H1 (cell line): ENCODE results near the gene EFCAB6. TPM values are rescaled to one million over a fixed set of nuclear protein-coding genes. Genes with fewer than 3 reads are reported as not detected.

Source experiments
- CTCF ChIA-PET: fragments of 300-600 bp; sonication (Branson Sonifier 250); formaldehyde crosslinking; loops from one replicate; lab custom pipeline; 2021; ENCODE audit not compliant: partially characterized antibody; lab: Charles Lee
- POLR2A ChIA-PET: fragments of 300-600 bp; sonication (Branson Sonifier 250); formaldehyde crosslinking; loops from one replicate; lab custom pipeline; 2021; ENCODE audit warnings: inconsistent platforms; ENCODE audit not compliant: partially characterized antibody; lab: Charles Lee
- DNase-seq, 2 experiments: peaks; one replicate each; pipeline versions ENCODE4 v3.0.0 to v3.0.0-alpha.2; 2010 to 2022; ENCODE audit warnings: low spot score in 2 of 2, low read depth in 1 of 2, mixed read lengths in 1 of 2
- FAIRE-seq: peaks from 2 replicates; lab custom pipeline; 2011; peaks lifted over from hg19 to GRCh38; lab: Jason Lieb, UNC
- H2AFZ ChIP-seq: 2 replicates; pipeline ENCODE4 v1.8.1; 2012; ENCODE audit warnings: low read length, inconsistent platforms
- H2AK5ac ChIP-seq: 2 replicates; pipeline ENCODE4 v1.6.1; 2013; ENCODE audit warnings: low read depth, low read length
- H2BK120ac ChIP-seq: replicated peaks from 2 replicates; pipeline ENCODE3; 2013; ENCODE audit warnings: low read depth, low read length, inconsistent platforms
- H2BK12ac ChIP-seq: 2 replicates; pipeline ENCODE4 v1.6.1; 2013; ENCODE audit warnings: low read depth, low read length
- H2BK15ac ChIP-seq: 2 replicates; pipeline ENCODE4 v1.6.1; 2013; ENCODE audit warnings: low read length
- H2BK20ac ChIP-seq: 2 replicates; pipeline ENCODE4 v1.6.1; 2013; ENCODE audit warnings: low read length
- H2BK5ac ChIP-seq: 2 replicates; pipeline ENCODE4 v1.6.1; 2013; ENCODE audit warnings: low read depth, low read length
- H3K14ac ChIP-seq: 2 replicates; pipeline ENCODE4 v1.6.1; 2013; ENCODE audit warnings: inconsistent platforms; ENCODE audit not compliant: insufficient read length
- H3K18ac ChIP-seq: 2 replicates; pipeline ENCODE4 v1.6.1; 2013; ENCODE audit warnings: low read length; ENCODE audit errors: extremely low read depth
- H3K23ac ChIP-seq: 2 replicates; pipeline ENCODE4 v1.6.1; 2013; ENCODE audit warnings: inconsistent platforms; ENCODE audit not compliant: insufficient read length
- H3K23me2 ChIP-seq: 2 replicates; pipeline ENCODE4 v1.6.1; 2013; ENCODE audit warnings: low read depth, low read length
- H3K27ac ChIP-seq: 2 replicates; pipeline ENCODE4 v1.6.1; 2011; ENCODE audit warnings: low read depth, low read length, inconsistent platforms
- H3K27me3 ChIP-seq, 4 experiments: replicated peaks in 1 of 4; 1 replicate in 1 of 4; 2 replicates in 3 of 4; pipeline versions ENCODE4 v1.6.1 to v1.8.1; 2011 to 2013; ENCODE audit warnings: low read length in 3 of 4, mild to moderate bottlenecking in 3 of 4, inconsistent platforms in 2 of 4, mixed read lengths in 2 of 4, moderate library complexity in 1 of 4; ENCODE audit not compliant: control insufficient read depth in 3 of 4, insufficient read depth in 3 of 4; ENCODE audit errors: extremely low read depth in 1 of 4
- H3K36me3 ChIP-seq, 4 experiments: 2 replicates each; pipeline versions ENCODE4 v1.6.1 to v1.8.1; 2011 to 2013; ENCODE audit warnings: mild to moderate bottlenecking in 4 of 4, low read length in 3 of 4, moderate library complexity in 2 of 4, control low read depth in 1 of 4, inconsistent platforms in 1 of 4; ENCODE audit not compliant: insufficient read depth in 4 of 4, control insufficient read depth in 2 of 4
- H3K4ac ChIP-seq: replicated peaks from 2 replicates; pipeline ENCODE3; 2013; ENCODE audit warnings: low read length, low read depth, mixed read lengths, inconsistent platforms; ENCODE audit not compliant: insufficient read length
- H3K4me1 ChIP-seq, 4 experiments: replicated peaks in 1 of 4; 1 replicate in 1 of 4; 2 replicates in 3 of 4; pipeline versions ENCODE4 v1.6.1 to v1.8.1; 2011 to 2013; ENCODE audit warnings: low read length in 3 of 4, inconsistent platforms in 2 of 4, mixed read lengths in 1 of 4; ENCODE audit not compliant: insufficient read depth in 4 of 4, control insufficient read depth in 3 of 4
- H3K4me2 ChIP-seq, 2 experiments: 2 replicates each; pipeline versions ENCODE4 v1.6.1 to v1.8.1; 2011 to 2013; ENCODE audit warnings: low read depth in 2 of 2, low read length in 2 of 2, control low read depth in 1 of 2, inconsistent platforms in 1 of 2, mild to moderate bottlenecking in 1 of 2; ENCODE audit not compliant: insufficient read depth in 1 of 2
- H3K4me3 ChIP-seq, 4 experiments: fragments of 200-600, 300-600 bp in 1 of 4; sonication (generic), shearing (Covaris generic), sonication (Bioruptor Twin) in 1 of 4; 2 replicates each; pipeline versions ENCODE4 v1.5.1 to v1.8.1; 2011 to 2016; ENCODE audit warnings: low read length in 4 of 4, low read depth in 3 of 4, control low read depth in 2 of 4, inconsistent platforms in 2 of 4, mild to moderate bottlenecking in 2 of 4, mixed read lengths in 1 of 4, moderate library complexity in 1 of 4; ENCODE audit not compliant: insufficient read depth in 2 of 4; ENCODE audit errors: extremely low read depth in 1 of 4
- H3K56ac ChIP-seq: replicated peaks from 2 replicates; pipeline ENCODE3; 2013; ENCODE audit warnings: low read depth, mild to moderate bottlenecking, mixed read lengths, low read length, inconsistent platforms; ENCODE audit not compliant: insufficient read length
- H3K79me1 ChIP-seq: 2 replicates; pipeline ENCODE4 v1.6.1; 2013; ENCODE audit warnings: low read depth, low read length, control low read depth
- H3K79me2 ChIP-seq, 2 experiments: 2 replicates each; pipeline versions ENCODE4 v1.6.1 to v1.8.1; 2012 to 2013; ENCODE audit warnings: low read length in 2 of 2, mild to moderate bottlenecking in 2 of 2, inconsistent platforms in 1 of 2; ENCODE audit not compliant: insufficient read depth in 2 of 2, control insufficient read depth in 1 of 2
- H3K9ac ChIP-seq, 4 experiments: replicated peaks in 1 of 4; 1 replicate in 1 of 4; 2 replicates in 3 of 4; pipeline versions ENCODE4 v1.6.1 to v1.8.1; 2011 to 2013; ENCODE audit warnings: low read depth in 3 of 4, low read length in 3 of 4, control low read depth in 2 of 4, mild to moderate bottlenecking in 2 of 4, moderate library complexity in 2 of 4, inconsistent platforms in 1 of 4; ENCODE audit errors: extremely low read depth in 1 of 4
- H3K9me3 ChIP-seq, 2 experiments: 2 replicates each; pipeline versions ENCODE4 v1.6.1 to v1.8.1; 2012 to 2013; ENCODE audit warnings: mild to moderate bottlenecking in 2 of 2, moderate library complexity in 2 of 2, control low read depth in 1 of 2, inconsistent platforms in 1 of 2, low read depth in 1 of 2, low read length in 1 of 2, mixed read lengths in 1 of 2; ENCODE audit not compliant: insufficient read depth in 2 of 2
- H4K20me1 ChIP-seq, 2 experiments: replicated peaks in 1 of 2; 2 replicates each; pipeline versions ENCODE3 to v1.8.1; 2011 to 2013; ENCODE audit warnings: inconsistent platforms in 2 of 2, low read length in 2 of 2, mild to moderate bottlenecking in 1 of 2; ENCODE audit not compliant: insufficient read depth in 2 of 2, control insufficient read depth in 1 of 2
- H4K5ac ChIP-seq: 2 replicates; pipeline ENCODE4 v1.6.1; 2013; ENCODE audit warnings: low read length, low read depth, mixed read lengths, inconsistent platforms; ENCODE audit not compliant: insufficient read length
- H4K8ac ChIP-seq: 2 replicates; pipeline ENCODE4 v1.8.0; 2013; ENCODE audit warnings: mild to moderate bottlenecking, moderate library complexity, low read length, inconsistent platforms; ENCODE audit not compliant: insufficient read depth; ENCODE audit errors: extremely low read depth
- H4K91ac ChIP-seq: replicated peaks from 2 replicates; pipeline ENCODE3; 2013; ENCODE audit warnings: low read length, mixed read lengths, inconsistent platforms; ENCODE audit not compliant: insufficient read length
- CTCF ChIP-seq, 3 experiments: IDR thresholded peaks; 1 replicate in 2 of 3; 2 replicates in 1 of 3; pipeline versions ENCODE4 v1.5.1 to v1.6.1; 2011; ENCODE audit warnings: low read length in 3 of 3, mild to moderate bottlenecking in 3 of 3, inconsistent platforms in 2 of 3, low read depth in 1 of 3, moderate library complexity in 1 of 3; ENCODE audit not compliant: insufficient read depth in 1 of 3; ENCODE audit errors: control extremely low read depth in 1 of 3
- EP300 ChIP-seq, 2 experiments: IDR thresholded peaks; 1 replicate in 1 of 2; 2 replicates in 1 of 2; pipeline ENCODE4 v1.6.1; 2011 to 2012; ENCODE audit warnings: low read depth in 2 of 2, low read length in 2 of 2, mild to moderate bottlenecking in 2 of 2, borderline replicate concordance in 1 of 2, inconsistent platforms in 1 of 2, moderate library complexity in 1 of 2
- KDM1A ChIP-seq: fragments of 200-600, 300-600 bp; sonication (generic); IDR thresholded peaks from 2 replicates; pipeline ENCODE4 v1.7.1; 2016; ENCODE audit warnings: mild to moderate bottlenecking, low read length, borderline replicate concordance
- PHF8 ChIP-seq: fragments of 200-600 bp; sonication (generic); conservative IDR thresholded peaks from 2 replicates; pipeline ENCODE4 v1.7.1; 2012; ENCODE audit warnings: low read depth, mild to moderate bottlenecking, inconsistent platforms, low read length, moderate library complexity
- POU5F1 ChIP-seq: IDR thresholded peaks from 2 replicates; pipeline ENCODE4 v1.6.1; 2011; ENCODE audit warnings: low read depth, mild to moderate bottlenecking, low read length, moderate library complexity
- RFX5 ChIP-seq: IDR thresholded peaks from 2 replicates; pipeline ENCODE4 v1.6.1; 2011; ENCODE audit warnings: low read depth, low read length, improper control_type of control experiment, borderline replicate concordance
- SUZ12 ChIP-seq: fragments of 200-600 bp; sonication (generic); IDR thresholded peaks from 2 replicates; pipeline ENCODE4 v1.6.1; 2012; ENCODE audit warnings: mild to moderate bottlenecking, inconsistent platforms, low read length, moderate library complexity, mixed read lengths
- TAF7 ChIP-seq: optimal IDR thresholded peaks from 2 replicates; pipeline ENCODE3; 2011; ENCODE audit warnings: low read depth, mild to moderate bottlenecking, inconsistent platforms, low read length, moderate library complexity, borderline replicate concordance
- TCF12 ChIP-seq: IDR thresholded peaks from 2 replicates; pipeline ENCODE4 v1.6.1; 2011; ENCODE audit warnings: low read depth, mild to moderate bottlenecking, low read length
- TEAD4 ChIP-seq: IDR thresholded peaks from 2 replicates; pipeline ENCODE4 v1.6.1; 2012; ENCODE audit warnings: low read depth, low read length, inconsistent platforms, mixed read lengths
- ZNF274 ChIP-seq: IDR thresholded peaks from 2 replicates; pipeline ENCODE4 v1.7.0; 2012; ENCODE audit warnings: low read length, borderline replicate concordance; ENCODE audit errors: extremely low read depth
- WGBS, 2 experiments: shearing (Covaris generic) in 1 of 2; methylation state at CpG; one replicate each; pipeline versions ENCODE4 v1.1.6 to v1.1.7; 2013 to 2015; ENCODE audit warnings: low lambda C conversion rate in 2 of 2, mixed read lengths in 2 of 2, inconsistent platforms in 1 of 2, low coverage in 1 of 2, missing lambda C conversion rate in 1 of 2; ENCODE audit not compliant: insufficient replicate concordance in 2 of 2, insufficient coverage in 1 of 2, insufficient read length in 1 of 2; ENCODE audit errors: extremely low coverage in 1 of 2, missing lambda C conversion rate in 1 of 2; 5-methylcytosine and 5-hydroxymethylcytosine counted together
- polyA plus RNA-seq, 7 experiments: library from polyadenylated mRNA; depleted of rRNA in 3 of 7; stranded (reverse) in 5 of 7; unstranded in 2 of 7; fragments of >200 nt in 5 of 7; fragments of 200-250 nt in 2 of 7; gene quantifications; 1 replicate in 5 of 7; 2 replicates in 1 of 7; 4 replicates in 1 of 7; pipeline versions ENCODE4 v1.2.1 to v1.2.3, GENCODE V29; 2011 to 2013; ENCODE audit warnings: missing spikeins in 2 of 7, mixed read lengths in 2 of 7
- total RNA-seq: library from RNA; stranded (reverse); fragmentation: NEBNext Ultra II Directional; extraction: Animal tissue kit (Norgen Biotek cat#: 25700); gene quantifications from 2 replicates; pipeline ENCODE4 v1.2.1, GENCODE V29; 2021

The EFCAB6 gene
- total and polyA plus RNA-seq, 2 of the 8 experiments (the other 6 are each of a cell fraction or from before 2014, with no cell fraction given): 0.32 to 1.7 TPM

- Histone ChIP-seq H3K9ac (no peak overlapping the region), H2AFZ (no peak overlapping the region), H3K4me2 (no peak overlapping the region), H3K14ac (no peak overlapping the region), H4K5ac (no peak overlapping the region), H3K23ac (no peak overlapping the region), H2BK5ac (no peak overlapping the region), H4K91ac (no peak overlapping the region), H2BK15ac (no peak overlapping the region), H3K9me3 (no peaks in the 10 kb centered on the region), H4K8ac (no peak overlapping the region; the same call in 1 of the 2 replicates), H3K36me3 (peaks cover 0 to 11% (median 1%) of the 10 kb centered on the region in 4 experiments; a peak in 5 of 8 replicates), H4K20me1 (peaks cover 8 to 15% of the 10 kb centered on the region in 2 experiments), H3K27me3 (no peaks in the 10 kb centered on the region), H3K4ac (no peak overlapping the region), H2BK12ac (no peak overlapping the region), H3K56ac (no peak overlapping the region), H2BK20ac (no peak overlapping the region), H3K4me1 (0 out of 7 replicates have a peak, but pooled peaks cover 0 to 3% (median 0%) of the 10 kb centered on the region in 4 experiments), H2AK5ac (no peak overlapping the region), H3K23me2 (no peaks in the 10 kb centered on the region), H3K79me2 (peaks cover 0 to 10% of the 10 kb centered on the region in 2 experiments; a peak in 1 of 4 replicates), H3K79me1 (peaks cover 23% of the 10 kb centered on the region), H3K18ac (no peak overlapping the region), H2BK120ac (no peak overlapping the region), H3K4me3 (no peak overlapping the region), H3K27ac (no peak overlapping the region)
- ChIA-PET POLR2A (no interaction called here), CTCF (interaction anchor here (0.9 to 2.0 kb wide), 6 partner anchors 9 to 89 kb away, joined by 3 to 8 read pairs (median 4); no protein-coding TSS in a partner anchor)
- DNase-seq (no peak), FAIRE-seq (no peak)
- WGBS, 2 experiments: 94% methylated on average over 10 of the region's 10 CpGs; no CpG with 5 or more reads in 1 of the 2 experiments
- TF ChIP-seq TAF7 (no peak), ZNF274 (no peak), TCF12 (no peak), KDM1A (no peak), CTCF (IDR thresholded peaks at IDR 0.05; ENCODE audit: control extremely low read depth in 1 of 3, insufficient read depth in 1 of 3, low read depth in 1 of 3, low read length in 3 of 3) (no peak), SUZ12 (no peak), TEAD4 (no peak), RFX5 (no peak), EP300 (IDR thresholded peaks at IDR 0.05; ENCODE audit: borderline replicate concordance in 1 of 2, low read depth in 2 of 2, low read length in 2 of 2) (no peak), PHF8 (no peak), POU5F1 (no peak)
These were observed 26.1 kb upstream of the EFCAB6 start for GRCh38 chr22:43838161-43838560.
